Calu3 (cell line): ENCODE data around the gene RPS6KC1. TPM values are rescaled to one million over a fixed set of nuclear protein-coding genes. Genes with fewer than 3 reads are reported as not detected.

Experiments
- BruUV-seq: library from RNA; stranded (reverse); fragments of 400-500 nt; replicated peaks from 2 replicates; lab custom pipeline; 2021; lab: Mats Ljungman, UMichigan
- CTCF ChIA-PET: fragments of 300-600 bp; sonication (Branson Sonifier 250); formaldehyde crosslinking; loops from one replicate; lab custom pipeline; 2022; ENCODE audit warnings: antibody characterized with exemption; lab: Charles Lee
- DNase-seq: peaks from one replicate; pipeline ENCODE4 v3.0.0; 2022
- H3K27ac Mint-ChIP-seq: one replicate; pipeline ENCODE4 v1.8.0; 2022; ENCODE audit warnings: mixed read lengths; ENCODE audit not compliant: unreplicated experiment
- H3K27me3 Mint-ChIP-seq: one replicate; pipeline ENCODE4 v1.8.0; 2022; ENCODE audit warnings: mixed read lengths; ENCODE audit not compliant: unreplicated experiment
- H3K36me3 Mint-ChIP-seq: one replicate; pipeline ENCODE4 v1.8.0; 2022; ENCODE audit warnings: mild to moderate bottlenecking, moderate library complexity, mixed read lengths; ENCODE audit not compliant: insufficient read depth, unreplicated experiment
- H3K4me1 Mint-ChIP-seq: one replicate; pipeline ENCODE4 v1.8.0; 2022; ENCODE audit warnings: mild to moderate bottlenecking, low read depth, mixed read lengths; ENCODE audit not compliant: unreplicated experiment
- H3K4me3 Mint-ChIP-seq: one replicate; pipeline ENCODE4 v1.8.0; 2022; ENCODE audit warnings: mild to moderate bottlenecking, low read depth, moderate library complexity, mixed read lengths; ENCODE audit not compliant: unreplicated experiment
- H3K9me3 Mint-ChIP-seq: one replicate; pipeline ENCODE4 v1.8.0; 2022; ENCODE audit warnings: low read depth, mixed read lengths; ENCODE audit not compliant: unreplicated experiment
- intact Hi-C: fragments of 100-400 bp; cut with micrococcal nuclease; formaldehyde crosslinking; loops from one replicate; pipeline ENCODE4 v1.10.0; 2022; ENCODE audit not compliant: unreplicated experiment
- total RNA-seq: library from RNA; stranded (reverse); gene quantifications from 2 replicates; pipeline ENCODE4 v1.2.3, GENCODE V29; 2022
- TF ChIP-seq, protein P1 (sequence below): fragments of 200-600 bp; IDR thresholded peaks from one replicate; pipeline ENCODE4 v1.8.0; 2022; ENCODE audit warnings: antibody characterized with exemption; ENCODE audit not compliant: unreplicated experiment

The RPS6KC1 gene
- total RNA-seq, 1 experiment from 2014 or later: 23.5 TPM

DNA sequence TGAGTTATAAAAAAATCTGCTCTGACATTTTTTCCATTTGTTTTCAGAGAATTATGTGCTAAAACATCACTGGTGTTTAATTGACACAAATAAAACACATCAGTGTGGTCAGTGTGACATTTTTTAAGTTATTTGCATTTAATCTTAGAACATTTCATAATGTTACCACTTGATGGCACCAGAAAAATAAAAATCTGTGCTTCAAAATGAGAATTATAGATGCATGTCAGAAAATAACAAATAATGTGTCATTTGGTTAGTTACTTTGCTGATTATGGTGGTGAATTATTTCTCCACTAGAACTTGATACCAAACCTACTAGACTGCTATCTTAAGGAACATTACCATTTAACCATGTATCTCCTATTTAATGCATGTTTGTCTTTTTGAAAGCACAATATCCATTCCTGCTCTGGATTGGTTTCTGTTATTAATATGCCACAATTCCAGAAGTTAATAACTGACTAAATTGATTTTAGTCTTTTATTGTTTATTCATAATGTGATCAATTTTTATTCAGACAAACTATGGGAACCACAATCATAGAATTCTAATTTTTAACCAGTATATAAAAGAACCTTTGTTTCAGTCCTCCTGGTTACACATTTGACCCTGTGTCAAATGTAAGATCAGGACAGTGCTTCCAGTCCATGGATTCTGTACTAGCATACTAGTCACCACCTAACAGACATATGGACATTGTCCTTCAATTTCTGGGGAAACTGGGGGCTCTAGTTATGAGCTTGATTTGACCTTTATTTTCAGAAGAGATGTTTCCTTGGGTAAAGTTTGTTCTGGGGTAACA, 81.0 kb downstream of the RPS6KC1 start:
- Mint-ChIP-seq H3K4me1 (peaks cover 52% of the 10 kb centered on the region), H3K4me3 (no peak overlapping the region), H3K36me3 (no peaks in the 10 kb centered on the region), H3K9me3 (peaks cover 2% of the 10 kb centered on the region), H3K27me3 (no peaks in the 10 kb centered on the region), H3K27ac (no peak overlapping the region)
- intact Hi-C loops: loop anchor here (2.0 kb wide), 1 partner anchor 47 kb away; no protein-coding TSS in a partner anchor
- DNase-seq: no peak
- no TSS peak for BruUV-seq
- TF ChIP-seq, protein P1, sequence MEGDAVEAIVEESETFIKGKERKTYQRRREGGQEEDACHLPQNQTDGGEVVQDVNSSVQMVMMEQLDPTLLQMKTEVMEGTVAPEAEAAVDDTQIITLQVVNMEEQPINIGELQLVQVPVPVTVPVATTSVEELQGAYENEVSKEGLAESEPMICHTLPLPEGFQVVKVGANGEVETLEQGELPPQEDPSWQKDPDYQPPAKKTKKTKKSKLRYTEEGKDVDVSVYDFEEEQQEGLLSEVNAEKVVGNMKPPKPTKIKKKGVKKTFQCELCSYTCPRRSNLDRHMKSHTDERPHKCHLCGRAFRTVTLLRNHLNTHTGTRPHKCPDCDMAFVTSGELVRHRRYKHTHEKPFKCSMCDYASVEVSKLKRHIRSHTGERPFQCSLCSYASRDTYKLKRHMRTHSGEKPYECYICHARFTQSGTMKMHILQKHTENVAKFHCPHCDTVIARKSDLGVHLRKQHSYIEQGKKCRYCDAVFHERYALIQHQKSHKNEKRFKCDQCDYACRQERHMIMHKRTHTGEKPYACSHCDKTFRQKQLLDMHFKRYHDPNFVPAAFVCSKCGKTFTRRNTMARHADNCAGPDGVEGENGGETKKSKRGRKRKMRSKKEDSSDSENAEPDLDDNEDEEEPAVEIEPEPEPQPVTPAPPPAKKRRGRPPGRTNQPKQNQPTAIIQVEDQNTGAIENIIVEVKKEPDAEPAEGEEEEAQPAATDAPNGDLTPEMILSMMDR: no peak
- CTCF ChIA-PET: interaction anchor here (0.5 kb wide), 1 partner anchor 12 kb away, joined by 3 read pairs; no protein-coding TSS in a partner anchor

DNA sequence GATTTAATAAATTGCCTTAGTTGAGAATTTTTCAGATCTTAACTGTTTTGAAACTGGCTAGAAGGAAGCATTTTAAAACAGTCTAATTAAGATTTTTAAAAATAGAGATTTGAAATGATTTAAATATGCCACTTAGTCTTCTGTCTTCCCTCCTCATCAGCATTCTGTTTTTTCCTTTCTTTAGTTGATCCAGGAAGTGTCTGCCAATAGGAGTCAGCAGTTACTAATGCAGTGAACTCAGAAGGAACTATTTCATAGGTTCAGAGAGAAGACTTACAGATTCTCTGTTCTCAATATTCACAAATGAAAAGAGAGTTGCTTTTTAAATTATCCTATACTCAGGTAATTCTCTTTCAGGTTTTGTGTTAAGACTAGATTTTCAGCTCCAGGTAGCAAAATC, 84.5 kb downstream of the RPS6KC1 start:
- CTCF ChIA-PET: interaction anchor here (1.1 kb wide), 1 partner anchor 9 kb away, joined by 4 read pairs; no protein-coding TSS in a partner anchor
- BruUV-seq: no TSS peak
- no peak overlapping the region for H3K4me3 Mint-ChIP-seq

GRCh38 chr1:213136190-213136917, 85.3 kb downstream of the RPS6KC1 start:
- CTCF ChIA-PET: interaction anchor here (1.0 to 1.1 kb wide), 2 partner anchors 10 to 13 kb away, joined by 3 to 4 read pairs; no protein-coding TSS in a partner anchor
- Mint-ChIP-seq H3K27me3 (no peaks in the 10 kb centered on the region), H3K9me3 (peaks cover 7% of the 10 kb centered on the region), H3K27ac (peak overlapping the region; percentile 31), H3K36me3 (peaks cover under 1% of the 10 kb centered on the region), H3K4me1 (peaks cover 55% of the 10 kb centered on the region), H3K4me3 (no peak overlapping the region)
- TF ChIP-seq, protein P1: no peak
- DNase-seq: no peak
- intact Hi-C loops: no loop called here
- BruUV-seq: no TSS peak

More for the DNA sequence above, 84.5 kb downstream of the RPS6KC1 start:
- Mint-ChIP-seq H3K4me1 (peaks cover 52% of the 10 kb centered on the region), H3K27ac (peak overlapping the region; percentile 31), H3K27me3 (no peaks in the 10 kb centered on the region), H3K9me3 (peaks cover 7% of the 10 kb centered on the region), H3K36me3 (no peaks in the 10 kb centered on the region)
- DNase-seq: no peak
- intact Hi-C loops: no loop called here
- TF ChIP-seq, protein P1: no peak

- no peak for DNase-seq
- TF ChIP-seq, protein P1: no peak
- CTCF ChIA-PET: no interaction called here
- intact Hi-C loops: no loop called here
- H3K27me3 Mint-ChIP-seq: no peaks in the 10 kb centered on the region
- no TSS peak for BruUV-seq
- H3K36me3 Mint-ChIP-seq: peaks cover 4% of the 10 kb centered on the region
- peaks cover 41% of the 10 kb centered on the region for H3K4me1 Mint-ChIP-seq
- peaks cover 7% of the 10 kb centered on the region for H3K9me3 Mint-ChIP-seq
- no peak overlapping the region for H3K27ac Mint-ChIP-seq
- H3K4me3 Mint-ChIP-seq: no peak overlapping the region
Observed at GRCh38 chr1:213138391-213138790, 87.3 kb downstream of the RPS6KC1 start.
